Measurements from ENCODE around the gene KNSTRN. TPM values are rescaled to one million over a fixed set of nuclear protein-coding genes. Genes with fewer than 3 reads are reported as not detected.

KNSTRN gene
- total RNA-seq, 1 donor from 2014 or later, result 50.4 TPM

GRCh38 chr15:40440743-40441564 lies 58.4 kb downstream of the KNSTRN start, which contains the start of gene BAHD1:
TSS of gene BAHD1 (plus strand) at chr15:40440953. CDS start at chr15:40458465, 17,512 bp downstream.
- H3K4me3 Mint-ChIP-seq, result peak within 1 kb of the TSS; percentile 97
- intact Hi-C loops (cut with micrococcal nuclease), result loop anchor here (5.0 kb wide), 2 partner anchors 34 to 126 kb away; partner anchors contain the start of genes CCDC32, IVD and RPUSD2
- peak within 1 kb of the TSS; percentile 87 for H3K27ac Mint-ChIP-seq
- DNase-seq, result peak; percentile 99
- no peaks in the 10 kb centered on the region for H3K9me3 Mint-ChIP-seq
- H3K4me1 Mint-ChIP-seq, result peaks cover 42% of the 10 kb centered on the region
- peaks cover 19% of the 10 kb centered on the region for H3K36me3 Mint-ChIP-seq (ENCODE audit: low read depth)
- H3K27me3 Mint-ChIP-seq, result peaks cover 56% of the 10 kb centered on the region

DNA sequence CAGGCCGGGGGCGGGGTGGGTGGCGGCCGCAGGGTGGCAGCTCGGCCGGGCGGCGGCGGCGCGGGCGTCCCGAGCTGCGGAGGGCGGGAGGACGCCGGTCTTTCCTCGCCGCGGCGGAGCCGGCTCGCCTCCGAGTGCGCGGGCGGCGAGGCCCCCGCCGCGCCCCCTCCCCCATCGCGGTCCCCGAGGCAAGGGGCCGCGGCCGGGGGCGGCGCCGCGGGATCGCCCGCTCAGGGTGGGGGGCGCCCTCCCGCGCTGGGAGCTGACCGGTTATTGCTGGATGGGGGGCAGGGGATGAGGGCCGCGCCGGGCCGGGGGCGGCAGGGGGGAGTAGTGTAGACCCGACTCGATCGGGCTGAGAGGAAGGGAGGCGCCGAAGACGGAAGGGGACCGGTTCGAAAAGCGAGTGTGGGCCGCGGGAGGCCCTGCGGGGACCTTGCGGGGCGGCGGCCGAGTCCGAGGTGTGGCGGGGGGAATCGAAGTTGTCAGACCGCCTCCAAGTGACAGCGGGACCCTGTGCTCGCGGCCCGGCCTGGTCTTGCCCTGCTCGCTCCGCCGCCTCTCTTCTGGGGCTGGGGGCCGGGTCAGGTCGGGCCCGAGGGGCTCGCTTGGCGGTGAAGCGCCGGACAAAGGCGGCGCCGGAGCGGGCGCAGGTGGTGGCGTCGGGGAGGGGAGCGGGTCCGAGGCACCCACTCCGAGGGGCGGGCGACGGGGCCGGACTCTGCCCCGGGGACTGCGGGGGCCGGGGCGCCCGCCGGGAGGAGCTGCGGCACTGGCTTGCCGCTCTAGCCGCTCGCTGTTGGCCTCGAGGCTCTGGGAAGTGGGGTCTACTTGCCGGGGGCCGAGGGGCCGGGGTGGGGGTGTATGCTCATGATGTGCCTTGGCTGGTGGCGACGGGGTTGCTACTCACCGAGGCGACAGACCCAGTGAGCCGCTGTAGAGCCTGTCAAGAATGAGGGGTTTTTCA lies 59.3 kb downstream of the KNSTRN start:
- Mint-ChIP-seq H3K27ac (peak overlapping the region; percentile 76), H3K36me3 (ENCODE audit: low read depth) (peaks cover 19% of the 10 kb centered on the region), H3K4me3 (peak overlapping the region; percentile 89), H3K9me3 (no peaks in the 10 kb centered on the region), H3K27me3 (peaks cover 50% of the 10 kb centered on the region), H3K4me1 (peaks cover 39% of the 10 kb centered on the region)
- intact Hi-C loops (cut with micrococcal nuclease), result loop anchor here (2.0 to 5.0 kb wide), 3 partner anchors 35 to 125 kb away; partner anchors contain the start of genes CCDC32, IVD and RPUSD2
- peak; percentile 76 for DNase-seq

DNA sequence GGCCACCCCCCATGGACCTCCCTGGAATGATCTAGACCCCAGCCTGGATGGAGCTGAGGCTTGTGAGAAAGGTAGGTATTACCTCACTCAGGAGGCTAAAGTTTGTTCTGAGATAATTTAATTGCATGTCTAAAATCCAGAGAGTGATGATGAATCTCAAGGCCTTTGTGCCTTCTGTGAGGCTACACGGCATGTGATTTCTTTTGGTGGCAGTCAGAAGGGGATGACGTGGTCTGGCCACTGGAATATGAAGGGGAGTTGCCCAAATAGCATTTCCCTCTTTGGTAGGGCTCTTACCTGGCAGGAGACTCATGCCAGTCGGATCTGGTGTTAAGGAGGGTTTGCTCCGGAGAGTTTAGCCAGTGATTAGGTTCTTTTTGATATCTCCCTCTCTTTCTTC lies 60.7 kb downstream of the KNSTRN start:
- H3K27ac Mint-ChIP-seq, result no peak overlapping the region
- H3K4me3 Mint-ChIP-seq, result peak overlapping the region; percentile 82
- intact Hi-C loops (cut with micrococcal nuclease), result loop anchor here (1.0 to 5.0 kb wide), 4 partner anchors 27 to 124 kb away; partner anchors contain the start of genes CCDC32, CHST14, IVD and RPUSD2
- H3K4me1 Mint-ChIP-seq, result peaks cover 38% of the 10 kb centered on the region
- H3K27me3 Mint-ChIP-seq, result peaks cover 36% of the 10 kb centered on the region
- H3K36me3 Mint-ChIP-seq (ENCODE audit: low read depth), result peaks cover 19% of the 10 kb centered on the region
- no peak for DNase-seq
- no peaks in the 10 kb centered on the region for H3K9me3 Mint-ChIP-seq

GRCh38 chr15:40443846-40444245 lies 61.3 kb downstream of the KNSTRN start:
- intact Hi-C loops (cut with micrococcal nuclease), result loop anchor here (1.0 to 5.0 kb wide), 4 partner anchors 26 to 123 kb away; partner anchors contain the start of genes CCDC32, CHST14, IVD and RPUSD2

More at GRCh38 chr15:40443846-40444245, 61.3 kb downstream of the KNSTRN start:
- peak overlapping the region; percentile 47 for H3K4me3 Mint-ChIP-seq
- H3K27ac Mint-ChIP-seq, result no peak overlapping the region
- H3K27me3 Mint-ChIP-seq, result peaks cover 30% of the 10 kb centered on the region
- no peaks in the 10 kb centered on the region for H3K9me3 Mint-ChIP-seq
- peaks cover 35% of the 10 kb centered on the region for H3K4me1 Mint-ChIP-seq
- DNase-seq, result no peak
- H3K36me3 Mint-ChIP-seq (ENCODE audit: low read depth), result peaks cover 19% of the 10 kb centered on the region

Other genes with a start within 250 kb of the KNSTRN start
- gene BUB1B, start 221.7 kb upstream of the KNSTRN start, total RNA-seq, result 69.3 and 73.1 TPM in 2 replicates
- 0.33 and 0.54 TPM in 2 replicates for gene PAK6, start 143.7 kb upstream of the KNSTRN start, total RNA-seq
- not detected in 2 replicates for gene ANKRD63, start 99.7 kb upstream of the KNSTRN start, total RNA-seq
- 82.7 and 95.7 TPM in 2 replicates for gene PLCB2, start 74.8 kb upstream of the KNSTRN start, total RNA-seq
- gene INAFM2, start 59.0 kb upstream of the KNSTRN start, total RNA-seq, result 22.8 and 23.3 TPM in 2 replicates
- 0.21 and 0.54 TPM in 2 replicates for gene CCDC9B, start 41.8 kb upstream of the KNSTRN start, total RNA-seq
- not detected in 2 replicates for gene PHGR1, start 31.7 kb upstream of the KNSTRN start, total RNA-seq
- gene DISP2, start 24.5 kb upstream of the KNSTRN start, total RNA-seq, result 0.02 and 0.05 TPM in 2 replicates
- gene IVD, start 23.1 kb downstream of the KNSTRN start, total RNA-seq, result 66.6 and 70.7 TPM in 2 replicates
- 23.9 and 26.2 TPM in 2 replicates for gene BAHD1, start 58.2 kb downstream of the KNSTRN start, total RNA-seq
- gene CHST14, start 88.3 kb downstream of the KNSTRN start, total RNA-seq, result 9.0 and 9.7 TPM in 2 replicates
- gene CCDC32, start 182.3 kb downstream of the KNSTRN start, total RNA-seq, result 29.9 and 33.5 TPM in 2 replicates
- 19.3 and 20.5 TPM in 2 replicates for gene RPUSD2, start 186.6 kb downstream of the KNSTRN start, total RNA-seq
- 25.3 and 25.6 TPM in 2 replicates for gene KNL1, start 211.5 kb downstream of the KNSTRN start, total RNA-seq